ENCODE measurements around the gene SPARC.
"Not testable (repeated sequence)": the region's sequence is repeated elsewhere in the genome, so short reads cannot be mapped to it uniquely, and the experiment has no call there.

The SPARC gene

GRCh38 chr5:151686674-151687407 is at the start of gene SPARC:
Gene SPARC (minus strand): TSS chr5:151686915. CDS start chr5:151676188, 10,727 bp downstream.
- peak; percentile 61 for DNase-seq (ENCODE audit: low spot score)

GRCh38 chr5:151735646-151736045 is 48.9 kb upstream of the SPARC start:
- DNase-seq (ENCODE audit: low spot score) = no peak

- DNase-seq (ENCODE audit: low spot score) = no peak
Measured at GRCh38 chr5:151734064-151734408, 47.3 kb upstream of the SPARC start.

- DNase-seq (ENCODE audit: low spot score) = no peak
Measured at GRCh38 chr5:151733358-151734063, 46.8 kb upstream of the SPARC start.

- no peak for DNase-seq (ENCODE audit: low spot score)
Measured at GRCh38 chr5:151730381-151730780, 43.7 kb upstream of the SPARC start.

GRCh38 chr5:151729597-151729996 is 42.9 kb upstream of the SPARC start:
- DNase-seq (ENCODE audit: low spot score) = not testable (repeated sequence)

- DNase-seq (ENCODE audit: low spot score) = peak; percentile 17
Measured at GRCh38 chr5:151724360-151724759, 37.6 kb upstream of the SPARC start.

- no peak for DNase-seq (ENCODE audit: low spot score)
Measured at GRCh38 chr5:151722546-151722945, 35.8 kb upstream of the SPARC start.

GRCh38 chr5:151721812-151722391 is 35.2 kb upstream of the SPARC start:
- no peak for DNase-seq (ENCODE audit: low spot score)

GRCh38 chr5:151721087-151721646 is 34.5 kb upstream of the SPARC start:
- no peak for DNase-seq (ENCODE audit: low spot score)

GRCh38 chr5:151720215-151720614 is 33.5 kb upstream of the SPARC start:
- DNase-seq (ENCODE audit: low spot score) = no peak

- DNase-seq (ENCODE audit: low spot score) = peak; percentile 30
Measured at GRCh38 chr5:151719228-151720000, 32.7 kb upstream of the SPARC start.

- no peak for DNase-seq (ENCODE audit: low spot score)
Measured at GRCh38 chr5:151718646-151719045, 31.9 kb upstream of the SPARC start.

GRCh38 chr5:151718153-151718552 is 31.4 kb upstream of the SPARC start:
- DNase-seq (ENCODE audit: low spot score) = peak; percentile 50

- DNase-seq (ENCODE audit: low spot score) = no peak
Measured at GRCh38 chr5:151717416-151717815, 30.7 kb upstream of the SPARC start.

GRCh38 chr5:151709109-151709735 is 22.5 kb upstream of the SPARC start:
- DNase-seq (ENCODE audit: low spot score) = no peak

- no peak for DNase-seq (ENCODE audit: low spot score)
Measured at GRCh38 chr5:151708126-151708525, 21.4 kb upstream of the SPARC start.

GRCh38 chr5:151707567-151707966 is 20.9 kb upstream of the SPARC start:
- no peak for DNase-seq (ENCODE audit: low spot score)

- DNase-seq (ENCODE audit: low spot score) = no peak
Measured at GRCh38 chr5:151706906-151707305, 20.2 kb upstream of the SPARC start.

- DNase-seq (ENCODE audit: low spot score) = no peak
Measured at GRCh38 chr5:151703780-151704179, 17.1 kb upstream of the SPARC start.

GRCh38 chr5:151703227-151703626 is 16.5 kb upstream of the SPARC start:
- no peak for DNase-seq (ENCODE audit: low spot score)

- DNase-seq (ENCODE audit: low spot score) = no peak
Measured at GRCh38 chr5:151700820-151701219, 14.1 kb upstream of the SPARC start.
